Spleen (tissue), 7 donors: ENCODE data around the gene LARP4B.

Source experiments
- CTCF ChIP-seq, 11 experiments: fragments of 200-600 bp in 7 of 11; fragments of 450-650 bp in 4 of 11; sonication (generic) in 4 of 11; IDR thresholded peaks in 8 of 11; conservative IDR thresholded peaks in 3 of 11; 1 replicate in 7 of 11; 2 replicates in 4 of 11; pipeline versions ENCODE4 v1.4.0 to v1.8.0; 2016 to 2021; ENCODE audit warnings: antibody characterized with exemption in 11 of 11, inconsistent platforms in 4 of 11, mild to moderate bottlenecking in 1 of 11
- POLR2A ChIP-seq, 3 donors: fragments of 450-650 bp; IDR thresholded peaks; one replicate each; pipeline ENCODE4 v1.5.1; 2017; ENCODE audit warnings: antibody characterized with exemption in 3 of 3, mild to moderate bottlenecking in 1 of 3
- POLR2AphosphoS5 ChIP-seq, 3 donors: sonication (generic); formaldehyde crosslinking; IDR thresholded peaks; one replicate each; pipeline ENCODE4 v1.5.1; 2017; ENCODE audit warnings: antibody characterized with exemption in 3 of 3
- donor health status: DM: no; HTN: no; CAD: no; lungs with moderate emphysema.
- donor health status: DM: no; HTN: no; CAD: no.
- donor health status: DM: no; HTN: no; CAD: no.

- TF ChIP-seq CTCF (IDR thresholded peaks at IDR 0.05 in 8 of 11, conservative IDR thresholded peaks at IDR 0.05 in 3 of 11) (no peak), POLR2A (IDR thresholded peaks at IDR 0.05) (no peak), POLR2AphosphoS5 (IDR thresholded peaks at IDR 0.05) (peak in 1 of 3 donors; percentile 57)
Observed at GRCh38 chr10:822197-822596, 109.3 kb downstream of the LARP4B start.
